Suprapubic skin (tissue), 4 donors: ENCODE results near the gene PIGL. TPM values are rescaled to one million over a fixed set of nuclear protein-coding genes. Genes with fewer than 3 reads are reported as not detected.

Experiments
- DNase-seq, 2 donors: peaks; one replicate each; pipeline ENCODE4 v3.0.0-alpha.2; 2019; ENCODE audit warnings: low spot score in 2 of 2
- H3K27ac ChIP-seq: fragments of 200-600 bp; sonication (generic); one replicate; pipeline ENCODE4 v1.5.1; 2019
- H3K27me3 ChIP-seq: fragments of 200-600 bp; sonication (generic); one replicate; pipeline ENCODE4 v1.5.1; 2019
- H3K36me3 ChIP-seq: fragments of 200-600 bp; sonication (generic); one replicate; pipeline ENCODE4 v1.5.1; 2019
- H3K4me1 ChIP-seq: fragments of 200-600 bp; sonication (generic); one replicate; pipeline ENCODE4 v1.5.1; 2019
- H3K4me3 ChIP-seq: fragments of 200-600 bp; sonication (generic); one replicate; pipeline ENCODE4 v1.5.1; 2019; ENCODE audit warnings: mild to moderate bottlenecking
- H3K9me3 ChIP-seq: fragments of 200-600 bp; sonication (generic); one replicate; pipeline ENCODE4 v1.5.1; 2019
- CTCF ChIP-seq, 2 donors: fragments of 200-600 bp in 1 of 2; fragments of 450-650 bp in 1 of 2; sonication (generic) in 1 of 2; IDR thresholded peaks; one replicate each; pipeline ENCODE4 v1.5.1; 2016 to 2019; ENCODE audit warnings: antibody characterized with exemption in 2 of 2, mild to moderate bottlenecking in 1 of 2, moderate library complexity in 1 of 2
- EP300 ChIP-seq: sonication (generic); formaldehyde crosslinking; IDR thresholded peaks from one replicate; pipeline ENCODE4 v1.6.1; 2017; ENCODE audit warnings: antibody characterized with exemption
- POLR2A ChIP-seq, 2 donors: fragments of 450-650 bp; IDR thresholded peaks; one replicate each; pipeline ENCODE4 v1.6.1; 2017; ENCODE audit warnings: antibody characterized with exemption in 2 of 2, mild to moderate bottlenecking in 2 of 2, moderate library complexity in 2 of 2
- POLR2AphosphoS5 ChIP-seq, 3 donors: sonication (generic); formaldehyde crosslinking; IDR thresholded peaks; one replicate each; pipeline ENCODE4 v1.6.1; 2017; ENCODE audit warnings: antibody characterized with exemption in 3 of 3
- WGBS: methylation state at CpG from one replicate; pipeline ENCODE4 v1.1.5; 2018; 5-methylcytosine and 5-hydroxymethylcytosine counted together
- total RNA-seq, 4 donors: library from RNA; depleted of rRNA; stranded (reverse); fragments of >200 nt; gene quantifications; one replicate each; pipeline ENCODE4 v1.1.0, GENCODE V29; 2016

Gene PIGL
- total RNA-seq, 4 donors from 2014 or later, result 59.5 to 287 (median 76.6) TPM

GRCh38 chr17:16349431-16349830, 132.4 kb downstream of the PIGL start:
- DNase-seq, result peak in 1 of 2 donors; percentile 66
- Histone ChIP-seq H3K27me3 (peaks cover 12% of the 10 kb centered on the region), H3K4me3 (no peak overlapping the region), H3K36me3 (peaks cover 6% of the 10 kb centered on the region), H3K4me1 (peaks cover 17% of the 10 kb centered on the region), H3K9me3 (no peaks in the 10 kb centered on the region), H3K27ac (no peak overlapping the region)
- WGBS, result 97% methylated on average over 5 of the region's 5 CpGs
- no peak for TF ChIP-seq POLR2AphosphoS5 (IDR thresholded peaks at IDR 0.05)
- TF ChIP-seq EP300, result no peak
- no peak for TF ChIP-seq CTCF (IDR thresholded peaks at IDR 0.05)
- TF ChIP-seq POLR2A (IDR thresholded peaks at IDR 0.05), result no peak

- Histone ChIP-seq H3K27ac (no peak overlapping the region), H3K9me3 (no peaks in the 10 kb centered on the region), H3K27me3 (peaks cover 12% of the 10 kb centered on the region), H3K4me3 (peak overlapping the region; percentile 77), H3K36me3 (peaks cover 6% of the 10 kb centered on the region), H3K4me1 (peaks cover 17% of the 10 kb centered on the region)
- TF ChIP-seq POLR2AphosphoS5 (IDR thresholded peaks at IDR 0.05) (no peak), CTCF (IDR thresholded peaks at IDR 0.05) (no peak), EP300 (no peak), POLR2A (IDR thresholded peaks at IDR 0.05) (no peak)
- DNase-seq, result no peak
- 41% methylated on average over 10 of the region's 10 CpGs for WGBS
Observed at GRCh38 chr17:16351831-16352230, 134.8 kb downstream of the PIGL start.

- peaks cover 12% of the 10 kb centered on the region for H3K27me3 ChIP-seq
- no peak for TF ChIP-seq POLR2AphosphoS5 (IDR thresholded peaks at IDR 0.05)
- TF ChIP-seq EP300, result no peak
- no peak for TF ChIP-seq CTCF (IDR thresholded peaks at IDR 0.05)
- TF ChIP-seq POLR2A (IDR thresholded peaks at IDR 0.05), result no peak
- peak overlapping the region; percentile 77 for H3K4me3 ChIP-seq
- peaks cover 17% of the 10 kb centered on the region for H3K4me1 ChIP-seq
- H3K27ac ChIP-seq, result no peak overlapping the region
- peaks cover 6% of the 10 kb centered on the region for H3K36me3 ChIP-seq
- 1% methylated on average over 25 of the region's 25 CpGs for WGBS
- no peaks in the 10 kb centered on the region for H3K9me3 ChIP-seq
- DNase-seq, result peak in 1 of 2 donors; percentile 69
Observed at GRCh38 chr17:16352303-16352666, 135.3 kb downstream of the PIGL start.

- Histone ChIP-seq H3K4me1 (peaks cover 17% of the 10 kb centered on the region), H3K36me3 (peaks cover 6% of the 10 kb centered on the region), H3K9me3 (no peaks in the 10 kb centered on the region), H3K27ac (no peak overlapping the region), H3K4me3 (peak overlapping the region; percentile 77), H3K27me3 (peaks cover 12% of the 10 kb centered on the region)
- TF ChIP-seq POLR2AphosphoS5 (IDR thresholded peaks at IDR 0.05), result no peak
- no peak for TF ChIP-seq CTCF (IDR thresholded peaks at IDR 0.05)
- no peak for TF ChIP-seq EP300
- no peak for TF ChIP-seq POLR2A (IDR thresholded peaks at IDR 0.05)
- WGBS, result 9% methylated on average over 39 of the region's 75 CpGs
- peak; percentile 67 to 78 for DNase-seq
Observed at GRCh38 chr17:16352667-16353316, 135.8 kb downstream of the PIGL start.

GRCh38 chr17:16353317-16354174, 136.5 kb downstream of the PIGL start, which contains the start of gene CENPV:
TSS of gene CENPV (minus strand) at chr17:16353469. CDS start at chr17:16353436, 33 bp downstream.
- H3K36me3 ChIP-seq, result peaks cover 6% of the 10 kb centered on the region
- 68% methylated on average over 18 of the region's 83 CpGs for WGBS

More at GRCh38 chr17:16353317-16354174, 136.5 kb downstream of the PIGL start, which contains the start of gene CENPV:
- peak; percentile 18 to 67 for DNase-seq
- peak within 1 kb of the TSS; percentile 77 for H3K4me3 ChIP-seq
- peaks cover 12% of the 10 kb centered on the region for H3K27me3 ChIP-seq
- no peak for TF ChIP-seq EP300
- TF ChIP-seq POLR2A (IDR thresholded peaks at IDR 0.05), result peak in 1 of 2 donors; percentile 15
- H3K9me3 ChIP-seq, result no peaks in the 10 kb centered on the region
- H3K27ac ChIP-seq, result no peak within 1 kb of the TSS
- peaks cover 17% of the 10 kb centered on the region for H3K4me1 ChIP-seq
